ENCODE data around the gene NHS.

Gene NHS

DNA sequence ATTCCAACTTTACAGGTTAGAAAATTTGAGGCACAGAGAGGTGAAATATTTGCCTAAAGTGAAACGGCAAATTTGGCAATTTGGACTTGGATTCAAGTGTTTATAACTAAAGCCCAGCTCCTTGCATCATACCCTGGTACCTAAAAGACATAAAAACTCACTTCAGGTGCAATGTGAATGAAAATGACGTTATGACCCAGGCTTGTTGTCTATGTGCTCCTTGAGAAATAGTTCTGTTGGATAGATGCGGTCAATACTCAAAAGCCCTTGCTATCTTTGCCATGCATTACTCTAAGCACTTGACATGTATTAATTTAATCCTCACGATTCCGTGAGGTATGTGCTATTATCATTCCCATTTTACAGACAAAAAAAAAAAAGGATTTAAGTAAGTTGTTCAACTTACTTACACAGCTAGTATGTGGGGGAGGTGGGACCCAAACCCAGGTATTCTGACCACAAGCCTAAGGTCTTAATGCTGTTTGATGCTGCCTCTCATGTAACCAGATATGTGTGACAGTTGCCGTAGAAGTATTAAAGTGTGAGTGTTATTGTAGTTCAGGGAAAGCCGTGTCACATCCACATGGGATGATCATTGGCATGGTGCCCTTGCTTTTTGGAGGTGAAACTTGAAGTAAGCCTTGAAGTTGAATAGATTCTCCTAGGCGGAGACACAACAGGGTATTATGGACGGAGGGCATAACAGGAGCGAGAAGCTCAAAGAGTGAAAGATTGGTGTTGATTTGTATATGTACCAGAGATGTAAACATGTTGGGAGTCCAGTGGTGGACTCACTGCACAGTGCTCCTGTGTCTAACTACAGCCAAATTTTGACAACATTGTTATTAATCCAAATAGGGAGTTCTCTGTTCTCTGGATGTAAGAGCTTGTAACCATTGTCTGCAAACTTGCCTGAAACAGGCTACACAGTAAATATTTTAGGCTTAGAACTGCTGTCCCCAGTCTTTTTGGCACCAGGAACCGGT lies 365.4 kb downstream of the NHS start:
- DNase-seq = no peak

DNA sequence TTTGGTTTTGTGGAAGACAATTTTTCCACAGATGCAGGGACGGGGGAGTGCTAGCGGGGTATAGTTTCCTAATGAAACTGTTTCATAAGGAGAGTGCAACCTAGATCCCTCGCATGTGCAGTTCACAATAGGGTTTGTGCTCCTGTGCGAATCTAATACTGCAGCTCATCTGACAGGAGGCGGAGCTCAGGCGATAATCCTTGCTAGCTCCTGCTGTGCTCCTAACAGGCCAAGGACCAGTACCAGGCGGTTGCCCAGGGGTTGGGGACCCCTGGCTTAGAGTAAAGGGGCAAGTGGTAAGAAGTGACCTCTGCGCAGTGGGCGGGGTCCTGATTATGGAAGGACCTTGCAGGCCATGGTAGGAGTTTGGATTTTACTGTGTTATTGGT lies 366.1 kb downstream of the NHS start:
- DNase-seq = no peak

DNA sequence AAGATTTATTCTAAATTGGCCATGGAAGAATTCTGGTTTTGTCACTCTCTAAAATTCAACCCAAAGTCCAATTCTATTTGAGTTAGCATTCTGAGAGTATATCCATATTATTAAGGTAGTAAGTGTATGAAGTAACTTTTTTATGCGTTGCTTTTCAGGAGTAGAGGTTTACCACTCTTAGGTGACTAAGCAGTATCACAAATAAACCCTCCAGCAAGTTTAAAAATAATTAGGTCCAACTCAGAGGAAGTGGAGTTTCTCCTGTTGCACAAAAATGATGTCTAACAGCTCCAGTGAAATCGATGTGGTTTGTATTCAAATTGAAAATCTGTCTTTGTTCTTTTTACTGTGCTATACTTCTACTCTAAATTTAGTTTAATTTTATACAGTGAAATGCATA lies 368.9 kb downstream of the NHS start:
- no peak for DNase-seq

DNA sequence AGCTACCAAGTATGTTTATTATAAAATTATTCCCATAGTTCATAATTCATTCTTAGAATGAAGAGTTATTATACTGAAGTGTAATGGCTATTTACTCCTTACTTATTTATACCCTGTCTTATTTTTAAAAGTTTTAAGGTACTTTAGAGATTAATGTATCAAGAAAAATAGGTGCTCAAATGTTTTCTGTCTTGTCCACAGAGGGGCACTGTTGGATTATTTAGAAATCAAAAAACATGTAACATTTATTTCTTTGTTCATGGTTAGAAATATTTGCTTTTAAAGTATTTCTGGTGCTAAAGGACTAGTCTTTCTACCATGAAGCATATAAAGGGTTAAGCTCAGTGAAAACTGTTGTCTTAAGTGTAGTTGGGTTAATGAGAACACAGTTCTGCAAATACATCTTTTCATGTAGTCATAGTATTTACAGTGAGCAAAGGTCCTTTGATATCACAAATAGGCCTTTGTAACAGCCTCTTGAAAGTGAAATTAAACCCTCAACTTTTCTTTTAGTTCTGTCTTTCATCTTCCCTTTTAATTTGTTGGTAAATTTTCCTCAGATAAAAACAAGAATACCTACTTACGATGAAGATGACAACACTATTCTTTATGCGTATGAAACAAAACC lies 370.0 kb downstream of the NHS start:
- DNase-seq = no peak

DNA sequence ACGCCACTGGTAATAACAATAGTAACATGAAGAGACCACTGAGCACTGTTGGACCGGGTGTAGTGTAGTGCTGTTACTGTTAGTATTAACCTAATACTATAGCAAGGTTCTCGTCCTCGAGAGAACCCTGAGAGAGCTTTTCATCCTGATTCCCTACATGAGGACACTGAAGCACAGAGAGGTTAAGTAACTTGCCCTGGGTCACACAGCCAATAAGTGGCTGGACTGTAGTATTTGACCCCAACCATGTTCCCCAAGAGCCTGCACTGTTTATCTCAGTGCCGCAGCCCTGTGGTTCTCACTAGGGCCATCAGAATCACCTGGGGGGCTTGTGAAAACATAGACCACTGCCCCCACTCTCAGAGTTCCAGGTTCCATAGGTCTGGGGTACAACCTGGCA lies 372.7 kb downstream of the NHS start:
- no peak for DNase-seq

DNA sequence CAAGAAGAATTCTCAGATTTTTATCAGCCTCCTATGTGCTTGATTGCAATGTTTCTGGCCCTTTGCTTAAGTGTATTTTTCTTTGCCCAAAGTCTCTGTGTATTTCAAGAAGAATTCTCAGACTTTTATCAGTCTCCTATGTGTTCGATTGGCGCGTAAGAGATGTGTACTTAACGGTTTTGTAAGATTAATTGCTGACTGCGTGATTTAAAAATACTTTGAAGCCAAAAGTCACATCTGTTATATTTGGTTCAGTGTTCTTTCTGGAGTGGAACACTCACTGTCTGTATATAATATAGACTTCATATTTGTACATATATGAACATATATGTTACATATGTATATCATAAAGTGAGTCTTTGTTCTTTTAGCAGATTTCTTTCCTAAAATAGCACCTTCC lies 373.7 kb downstream of the NHS start:
- DNase-seq = no peak

DNA sequence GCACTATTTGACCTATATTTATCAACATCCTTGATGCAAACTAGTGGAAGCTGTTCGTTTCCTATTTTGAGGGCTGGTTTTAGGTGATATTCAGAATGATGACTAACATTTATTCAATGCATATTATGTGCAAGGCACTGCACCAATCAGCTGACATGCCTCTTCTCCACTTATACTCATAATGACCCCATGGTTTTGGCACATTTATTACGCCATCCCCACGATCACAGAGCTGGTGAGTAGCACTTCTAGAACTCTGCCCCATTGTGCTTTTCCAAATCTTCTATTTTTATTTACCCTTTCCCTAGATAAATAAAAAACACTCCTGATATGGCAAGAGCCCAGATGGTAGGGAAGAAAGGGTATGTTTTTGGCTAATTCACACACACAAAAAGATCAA lies 375.4 kb downstream of the NHS start:
- no peak for DNase-seq

DNA sequence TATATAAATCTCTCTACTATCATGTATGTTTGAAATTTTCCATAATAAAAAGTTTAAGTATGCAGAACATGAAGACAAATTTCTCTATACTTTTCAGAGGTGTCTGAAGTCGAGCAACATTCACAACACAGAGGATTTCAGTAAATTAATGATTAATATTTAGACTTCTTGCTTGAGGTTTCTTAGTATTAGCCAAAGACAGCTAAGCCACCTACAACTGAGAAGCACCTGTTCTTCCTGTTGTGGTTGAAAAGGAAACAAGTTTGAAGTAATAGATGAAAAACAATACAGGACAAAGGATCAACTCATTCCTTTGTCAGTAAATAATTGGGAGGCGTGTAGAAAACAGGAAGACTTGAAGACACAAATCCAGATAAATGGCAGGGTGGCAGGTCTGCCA lies 383.4 kb downstream of the NHS start:
- DNase-seq = no peak

DNA sequence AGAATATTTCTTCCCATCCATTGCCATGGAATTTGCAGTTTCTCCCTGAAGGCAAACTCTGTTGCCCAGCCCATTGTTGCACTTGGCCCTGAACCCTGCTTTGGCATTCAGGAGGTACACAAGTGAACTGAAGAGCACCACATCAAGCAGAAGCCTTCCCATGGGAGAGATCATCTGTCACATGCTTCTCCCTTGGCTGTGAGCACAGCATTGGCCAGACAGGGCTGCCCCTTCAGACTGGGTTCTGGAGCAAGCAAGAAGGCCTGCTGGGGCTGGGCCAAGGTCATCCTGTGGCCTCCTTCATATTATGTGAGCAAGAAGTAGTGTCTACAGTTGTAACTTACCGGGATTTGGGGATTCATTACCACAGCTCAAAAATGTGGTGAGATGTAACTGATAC lies 385.0 kb downstream of the NHS start:
- DNase-seq = no peak

DNA sequence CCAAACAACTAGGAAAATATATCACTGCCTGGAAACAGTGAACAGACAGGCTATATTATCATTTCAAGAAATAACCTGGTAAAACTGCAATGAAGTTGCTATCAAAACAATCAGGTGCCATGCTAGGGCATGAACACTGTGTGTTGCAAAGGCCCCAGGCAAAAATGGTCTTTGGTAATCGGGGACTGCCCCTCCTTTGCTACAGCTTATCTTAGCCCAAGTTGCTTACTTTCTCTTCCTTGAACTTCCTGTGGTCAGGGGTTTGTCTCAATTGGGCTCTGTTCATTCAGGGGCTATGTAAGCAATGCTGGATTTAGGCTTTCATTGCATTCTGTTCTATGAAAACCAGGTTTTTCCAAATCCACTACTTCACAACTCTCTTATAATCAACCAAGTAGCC lies 392.7 kb downstream of the NHS start:
- no peak for DNase-seq

DNA sequence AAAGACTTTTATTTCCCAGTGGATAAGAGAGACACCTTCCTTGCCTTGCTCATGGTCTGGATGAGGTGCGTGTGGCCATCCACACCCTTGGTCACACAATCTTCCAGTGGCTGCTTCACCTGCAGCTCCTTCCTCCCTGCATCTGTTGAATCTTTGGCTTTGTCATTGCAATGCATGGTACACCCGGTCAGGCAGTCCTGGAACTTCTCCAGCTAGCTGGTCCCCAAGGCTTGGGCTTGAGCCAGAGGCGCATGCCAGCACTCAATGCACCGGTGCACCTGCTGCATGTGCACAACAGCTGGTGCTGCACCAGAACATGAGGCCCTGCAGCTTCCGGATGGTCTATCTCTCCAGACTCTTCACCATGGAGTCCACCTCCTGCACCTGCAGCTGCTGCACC lies 394.0 kb downstream of the NHS start:
- no peak for DNase-seq

DNA sequence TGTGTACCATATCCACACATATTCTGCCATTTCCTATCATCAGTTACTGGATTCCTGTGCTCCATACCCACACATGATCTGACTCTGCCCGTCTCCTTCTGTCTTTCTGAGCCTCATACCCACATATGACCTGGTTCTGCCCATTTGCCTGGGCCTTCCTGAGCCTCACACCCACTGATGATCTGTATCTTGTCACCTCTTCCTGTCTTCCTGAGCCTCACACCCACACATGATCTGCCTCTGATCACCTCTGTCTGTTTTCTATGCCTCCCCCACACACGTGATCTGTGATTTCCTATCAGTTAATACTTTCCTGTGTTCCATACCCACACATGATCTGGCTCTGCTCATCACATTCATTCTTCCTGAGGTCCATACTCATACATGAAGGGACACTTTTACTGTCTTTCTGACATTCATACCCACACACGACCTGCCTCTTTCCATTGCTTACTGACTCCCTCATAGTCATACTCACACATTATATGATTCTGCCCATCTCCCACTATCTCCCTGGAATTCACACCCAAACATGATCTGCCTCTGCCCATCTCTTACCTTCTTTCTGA lies 394.8 kb downstream of the NHS start:
- no peak for DNase-seq

DNA sequence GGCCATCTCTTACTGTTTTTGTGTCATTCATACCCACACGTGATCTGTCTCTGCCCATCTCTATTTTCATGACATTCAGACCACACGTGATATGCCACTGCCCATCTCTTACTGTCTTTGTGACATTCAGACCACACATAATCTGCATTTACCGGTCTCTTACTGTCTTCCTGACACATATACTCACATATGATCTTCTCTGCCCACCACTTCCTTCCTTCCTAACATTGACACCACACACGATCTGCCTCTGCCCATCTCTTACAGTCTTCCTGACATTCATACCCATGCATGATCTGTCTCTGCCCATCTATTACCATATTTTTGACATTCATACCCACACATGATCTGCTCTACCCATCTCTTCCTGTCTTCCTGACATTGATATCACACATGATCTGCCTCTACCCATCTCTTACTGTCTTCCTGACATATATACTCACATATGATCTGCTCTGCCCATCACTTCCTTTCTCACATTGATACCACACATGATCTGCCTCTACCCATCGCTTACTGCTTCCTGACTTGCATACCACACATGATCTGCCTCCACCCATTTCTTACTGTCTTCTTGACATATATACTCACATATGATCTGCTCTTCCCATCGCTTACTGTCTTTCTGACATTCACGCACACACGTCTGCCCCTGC lies 398.3 kb downstream of the NHS start:
- no peak for DNase-seq

DNA sequence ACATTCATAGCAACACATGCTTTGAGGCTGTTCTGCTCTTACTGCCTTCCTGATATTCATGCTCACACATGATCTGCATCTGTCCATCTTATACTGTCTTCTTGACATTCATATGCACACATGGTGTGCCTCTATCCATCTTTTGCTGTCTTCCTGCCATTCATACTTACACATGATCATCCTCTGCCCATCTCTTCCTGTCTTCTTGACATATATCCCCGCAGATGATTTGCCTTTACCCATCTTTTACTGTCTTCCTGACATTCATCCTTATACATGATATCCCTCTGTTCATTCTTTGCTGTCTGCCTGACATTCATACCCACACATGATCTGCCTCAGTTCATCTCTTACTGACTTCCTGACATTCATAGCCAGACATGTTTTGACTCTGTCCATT lies 399.1 kb downstream of the NHS start:
- DNase-seq = no peak

DNA sequence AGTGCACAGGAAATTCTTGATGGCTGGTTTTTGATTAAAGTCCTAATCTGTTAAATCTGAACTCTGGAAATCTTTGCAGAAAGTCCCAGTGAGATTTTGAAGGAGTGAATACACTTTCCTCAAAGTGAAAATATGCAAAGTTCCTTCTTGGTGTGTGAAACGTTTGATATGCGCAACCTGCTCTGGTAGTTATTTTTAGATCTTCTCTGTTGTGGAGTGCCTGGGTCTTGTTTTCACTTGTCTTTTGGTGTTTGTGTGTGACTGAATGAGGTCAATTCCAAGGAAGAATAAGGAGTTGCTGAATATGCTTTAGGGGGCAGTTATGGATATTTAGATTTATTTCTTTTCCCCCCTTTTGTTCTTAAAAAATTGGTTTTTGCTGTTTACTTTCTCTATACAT lies 404.0 kb downstream of the NHS start:
- DNase-seq = no peak

DNA sequence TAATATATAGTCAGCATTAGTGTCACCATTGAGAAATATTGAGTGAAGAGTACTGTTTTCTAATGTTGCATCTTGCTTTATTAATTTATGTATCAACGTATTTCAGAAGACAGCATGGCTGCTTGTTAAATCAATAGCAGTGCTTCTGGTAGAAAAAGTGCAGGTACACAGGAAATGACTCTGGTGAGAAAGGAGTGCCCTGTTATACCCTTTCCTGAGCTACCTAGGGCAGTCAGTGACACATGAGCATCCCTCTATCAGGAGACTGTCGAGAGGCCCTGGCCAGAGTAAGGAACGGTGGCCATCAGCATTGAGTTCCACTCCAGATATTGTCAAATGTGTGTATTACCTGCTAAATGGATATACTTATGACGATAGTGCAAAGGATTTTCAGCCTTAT lies 404.4 kb downstream of the NHS start:
- DNase-seq = no peak

All from CD4-positive, alpha-beta T cell treated with Interleukin-4 for 4 hours (primary cell).